Measurements from ENCODE around the gene LLGL1.

LLGL1 gene

GRCh38 chr17:18225121-18225641 lies at the start of gene LLGL1:
LLGL1 (plus strand) TSS chr17:18225635; CDS start chr17:18225683, 48 bp downstream.
- H3K9me3 ChIP-seq (ENCODE audit: control insufficient read depth in 2 of 2, low read length in 2 of 2), result no peaks in the 10 kb centered on the region
- H3K27me3 ChIP-seq (ENCODE audit: control insufficient read depth in 1 of 2, insufficient read depth in 2 of 2, low read length in 2 of 2), result no peaks in the 10 kb centered on the region
- peak within 1 kb of the TSS; percentile 84 for H3K4me3 ChIP-seq (ENCODE audit: low read length in 2 of 2)
- H3K27ac ChIP-seq (ENCODE audit: low read length), result no peak within 1 kb of the TSS
- H3K4me1 ChIP-seq (ENCODE audit: control insufficient read depth, insufficient read depth, low read length), result peaks cover 23% of the 10 kb centered on the region
- H3K36me3 ChIP-seq (ENCODE audit: control insufficient read depth in 2 of 2, insufficient read depth in 2 of 2, low read length in 2 of 2), result no peaks in the 10 kb centered on the region
- H3K9ac ChIP-seq (ENCODE audit: low read length in 2 of 2), result peak within 1 kb of the TSS; percentile 80 to 89

DNA sequence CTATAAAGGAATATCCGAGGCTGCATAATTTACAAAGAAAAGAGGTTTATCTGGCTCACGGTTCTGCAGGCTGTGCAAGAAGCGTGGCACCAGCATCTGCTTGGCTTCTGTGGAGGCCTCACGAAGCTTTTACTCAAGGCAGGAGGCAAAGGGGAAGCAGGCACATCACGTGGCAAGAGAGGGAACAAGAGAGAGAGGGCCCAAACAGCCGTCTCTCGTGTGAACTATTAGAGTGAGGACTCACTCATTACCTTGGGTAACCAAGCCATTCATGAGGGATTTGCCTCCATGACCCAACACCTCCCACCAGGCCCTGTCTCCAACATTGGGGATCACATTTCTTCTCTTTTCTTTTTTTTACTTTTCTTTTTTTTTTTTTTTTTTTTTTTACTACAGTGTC lies 49.3 kb upstream of the LLGL1 start:
- H3K27me3 ChIP-seq (ENCODE audit: control insufficient read depth in 1 of 2, insufficient read depth in 2 of 2, low read length in 2 of 2), result no peaks in the 10 kb centered on the region
- no peak overlapping the region for H3K4me3 ChIP-seq (ENCODE audit: low read length in 2 of 2)
- H3K9me3 ChIP-seq (ENCODE audit: control insufficient read depth in 2 of 2, low read length in 2 of 2), result no peaks in the 10 kb centered on the region
- H3K4me1 ChIP-seq (ENCODE audit: control insufficient read depth, insufficient read depth, low read length), result no peaks in the 10 kb centered on the region
- no peak overlapping the region for H3K9ac ChIP-seq (ENCODE audit: low read length in 2 of 2)
- H3K27ac ChIP-seq (ENCODE audit: low read length), result no peak overlapping the region
- H3K36me3 ChIP-seq (ENCODE audit: control insufficient read depth in 2 of 2, insufficient read depth in 2 of 2, low read length in 2 of 2), result no peaks in the 10 kb centered on the region

GRCh38 chr17:18177133-18177532 lies 48.3 kb upstream of the LLGL1 start:
- Histone ChIP-seq H3K4me3 (ENCODE audit: low read length in 2 of 2) (no peak overlapping the region), H3K27me3 (ENCODE audit: control insufficient read depth in 1 of 2, insufficient read depth in 2 of 2, low read length in 2 of 2) (no peaks in the 10 kb centered on the region), H3K9me3 (ENCODE audit: control insufficient read depth in 2 of 2, low read length in 2 of 2) (no peaks in the 10 kb centered on the region), H3K27ac (ENCODE audit: low read length) (no peak overlapping the region), H3K9ac (ENCODE audit: low read length in 2 of 2) (no peak overlapping the region), H3K4me1 (ENCODE audit: control insufficient read depth, insufficient read depth, low read length) (peaks cover 5% of the 10 kb centered on the region), H3K36me3 (ENCODE audit: control insufficient read depth in 2 of 2, insufficient read depth in 2 of 2, low read length in 2 of 2) (no peaks in the 10 kb centered on the region)

DNA sequence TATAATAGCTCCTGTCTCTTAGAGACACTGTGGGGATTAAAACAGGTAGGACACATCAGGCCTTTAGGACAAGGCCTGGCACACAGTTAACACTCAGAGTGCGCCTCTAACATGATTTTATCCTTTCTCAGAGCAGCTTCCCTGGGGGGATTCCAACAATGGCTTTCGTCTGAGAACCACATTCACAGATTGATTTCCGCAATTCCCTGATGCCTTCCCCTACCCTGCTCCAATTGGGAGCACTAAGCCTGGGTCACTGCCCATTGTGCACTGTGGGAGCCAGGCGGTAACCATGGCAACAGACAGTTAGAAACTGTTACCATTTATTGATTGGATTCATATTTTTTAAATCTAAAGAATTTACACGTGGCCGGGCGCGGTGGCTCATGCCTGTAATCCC lies 47.7 kb upstream of the LLGL1 start:
- Histone ChIP-seq H3K27me3 (ENCODE audit: control insufficient read depth in 1 of 2, insufficient read depth in 2 of 2, low read length in 2 of 2) (no peaks in the 10 kb centered on the region), H3K9ac (ENCODE audit: low read length in 2 of 2) (no peak overlapping the region), H3K4me3 (ENCODE audit: low read length in 2 of 2) (no peak overlapping the region), H3K9me3 (ENCODE audit: control insufficient read depth in 2 of 2, low read length in 2 of 2) (no peaks in the 10 kb centered on the region), H3K36me3 (ENCODE audit: control insufficient read depth in 2 of 2, insufficient read depth in 2 of 2, low read length in 2 of 2) (no peaks in the 10 kb centered on the region), H3K4me1 (ENCODE audit: control insufficient read depth, insufficient read depth, low read length) (peaks cover 9% of the 10 kb centered on the region), H3K27ac (ENCODE audit: low read length) (no peak overlapping the region)

GRCh38 chr17:18179196-18179595 lies 46.2 kb upstream of the LLGL1 start:
- Histone ChIP-seq H3K27me3 (ENCODE audit: control insufficient read depth in 1 of 2, insufficient read depth in 2 of 2, low read length in 2 of 2) (no peaks in the 10 kb centered on the region), H3K27ac (ENCODE audit: low read length) (no peak overlapping the region), H3K9me3 (ENCODE audit: control insufficient read depth in 2 of 2, low read length in 2 of 2) (no peaks in the 10 kb centered on the region), H3K4me1 (ENCODE audit: control insufficient read depth, insufficient read depth, low read length) (peaks cover 12% of the 10 kb centered on the region), H3K36me3 (ENCODE audit: control insufficient read depth in 2 of 2, insufficient read depth in 2 of 2, low read length in 2 of 2) (no peaks in the 10 kb centered on the region), H3K4me3 (ENCODE audit: low read length in 2 of 2) (no peak overlapping the region), H3K9ac (ENCODE audit: low read length in 2 of 2) (peak overlapping the region in 1 of 2 donors; percentile 42)

- Histone ChIP-seq H3K27ac (ENCODE audit: low read length) (no peak overlapping the region), H3K4me3 (ENCODE audit: low read length in 2 of 2) (no peak overlapping the region), H3K36me3 (ENCODE audit: control insufficient read depth in 2 of 2, insufficient read depth in 2 of 2, low read length in 2 of 2) (no peaks in the 10 kb centered on the region), H3K4me1 (ENCODE audit: control insufficient read depth, insufficient read depth, low read length) (peaks cover 15% of the 10 kb centered on the region), H3K9ac (ENCODE audit: low read length in 2 of 2) (peak overlapping the region in 1 of 2 donors; percentile 42), H3K9me3 (ENCODE audit: control insufficient read depth in 2 of 2, low read length in 2 of 2) (no peaks in the 10 kb centered on the region), H3K27me3 (ENCODE audit: control insufficient read depth in 1 of 2, insufficient read depth in 2 of 2, low read length in 2 of 2) (no peaks in the 10 kb centered on the region)
Measured at GRCh38 chr17:18179804-18180203, 45.6 kb upstream of the LLGL1 start.

DNA sequence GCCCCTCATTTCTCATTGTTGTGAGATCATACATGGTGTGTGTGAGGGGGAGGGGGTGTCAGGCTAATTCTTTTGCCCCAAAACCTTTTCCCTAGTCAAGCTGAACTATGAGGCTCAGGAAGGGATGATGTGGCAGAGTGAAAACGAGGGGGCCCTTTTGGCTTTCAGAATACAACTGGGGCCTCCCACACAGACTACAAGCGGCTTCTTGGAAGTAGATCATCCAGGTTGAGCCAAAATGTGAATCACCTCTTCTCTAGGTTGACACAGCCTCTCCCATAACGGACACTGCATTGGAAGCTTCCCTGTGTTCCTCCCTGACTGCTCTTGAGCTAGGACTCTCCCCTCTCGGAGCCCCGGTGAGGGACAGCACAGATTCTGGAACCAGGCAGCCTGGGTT lies 44.1 kb upstream of the LLGL1 start:
- Histone ChIP-seq H3K27ac (ENCODE audit: low read length) (peak overlapping the region; percentile 96), H3K4me3 (ENCODE audit: low read length in 2 of 2) (no peak overlapping the region), H3K36me3 (ENCODE audit: control insufficient read depth in 2 of 2, insufficient read depth in 2 of 2, low read length in 2 of 2) (peaks cover 0 to 2% of the 10 kb centered on the region in 2 donors), H3K9ac (ENCODE audit: low read length in 2 of 2) (no peak overlapping the region), H3K4me1 (ENCODE audit: control insufficient read depth, insufficient read depth, low read length) (peaks cover 28% of the 10 kb centered on the region), H3K9me3 (ENCODE audit: control insufficient read depth in 2 of 2, low read length in 2 of 2) (no peaks in the 10 kb centered on the region), H3K27me3 (ENCODE audit: control insufficient read depth in 1 of 2, insufficient read depth in 2 of 2, low read length in 2 of 2) (no peaks in the 10 kb centered on the region)

GRCh38 chr17:18182110-18182977 lies 43.1 kb upstream of the LLGL1 start:
- peaks cover 37% of the 10 kb centered on the region for H3K4me1 ChIP-seq (ENCODE audit: control insufficient read depth, insufficient read depth, low read length)
- H3K27ac ChIP-seq (ENCODE audit: low read length), result peak overlapping the region; percentile 96
- H3K36me3 ChIP-seq (ENCODE audit: control insufficient read depth in 2 of 2, insufficient read depth in 2 of 2, low read length in 2 of 2), result peaks cover 0 to 3% of the 10 kb centered on the region in 2 donors
- H3K9ac ChIP-seq (ENCODE audit: low read length in 2 of 2), result peak overlapping the region; percentile 76 to 92
- no peaks in the 10 kb centered on the region for H3K27me3 ChIP-seq (ENCODE audit: control insufficient read depth in 1 of 2, insufficient read depth in 2 of 2, low read length in 2 of 2)
- H3K4me3 ChIP-seq (ENCODE audit: low read length in 2 of 2), result peak overlapping the region; percentile 79 to 97
- no peaks in the 10 kb centered on the region for H3K9me3 ChIP-seq (ENCODE audit: control insufficient read depth in 2 of 2, low read length in 2 of 2)

DNA sequence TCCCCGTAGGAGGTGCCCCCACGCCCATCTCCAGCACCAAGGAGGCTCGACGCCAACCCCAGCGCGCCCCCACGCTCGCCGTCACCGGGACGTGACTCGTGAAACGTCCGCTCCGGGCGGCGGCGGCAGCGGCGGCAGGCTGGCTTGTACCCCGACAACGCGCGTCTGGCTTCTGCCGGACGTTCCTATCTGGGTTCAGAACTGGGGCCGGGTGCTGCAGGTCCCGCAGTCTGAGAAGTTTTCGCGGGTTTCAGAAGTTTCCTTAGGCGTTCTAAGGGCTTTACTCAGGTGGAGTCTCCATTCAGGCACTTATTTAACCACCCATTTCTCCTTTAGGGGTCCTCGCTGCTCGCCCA lies 42.5 kb upstream of the LLGL1 start:
- peak overlapping the region; percentile 76 to 92 for H3K9ac ChIP-seq (ENCODE audit: low read length in 2 of 2)
- peak overlapping the region; percentile 96 for H3K27ac ChIP-seq (ENCODE audit: low read length)
- peaks cover 43% of the 10 kb centered on the region for H3K4me1 ChIP-seq (ENCODE audit: control insufficient read depth, insufficient read depth, low read length)

DNA sequence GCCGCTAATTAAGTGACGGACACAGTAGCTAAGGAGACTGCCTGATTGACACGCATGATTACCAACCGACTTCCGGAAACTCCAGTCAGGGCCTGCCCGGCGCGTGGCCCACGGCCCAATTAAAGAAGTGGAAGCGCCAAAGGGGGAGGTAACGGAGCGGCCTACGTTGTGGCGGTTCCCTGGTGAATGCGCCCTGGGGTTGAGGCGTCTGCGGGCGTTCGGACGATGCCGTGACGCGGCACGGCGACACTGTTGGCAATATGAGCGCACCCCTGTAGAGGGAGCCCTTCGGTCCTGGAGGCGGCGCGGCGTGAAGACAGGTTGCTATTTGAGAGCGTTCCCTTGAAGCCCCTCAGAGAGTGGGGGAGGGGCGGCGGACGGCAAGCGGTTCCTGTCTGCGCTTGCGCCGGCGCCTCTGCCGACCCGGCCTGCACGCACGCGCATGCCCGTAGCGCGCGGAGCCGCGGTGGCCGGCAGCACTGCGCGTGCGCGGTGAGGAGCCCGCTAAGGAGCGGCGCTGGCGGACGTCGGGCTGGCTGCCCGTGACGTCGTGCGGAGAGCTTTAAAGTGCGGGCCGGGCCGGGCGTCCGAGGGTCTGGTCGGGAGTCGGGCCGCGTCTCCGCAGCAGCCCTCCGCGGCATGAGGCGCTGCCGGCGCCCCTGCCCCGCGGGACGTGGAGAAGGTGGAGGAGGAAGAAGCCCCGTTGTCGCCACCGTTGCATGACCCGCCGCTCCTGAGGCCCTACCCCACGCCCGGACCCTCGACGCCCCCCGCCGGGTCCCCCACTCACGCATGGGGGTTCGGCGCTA lies 41.9 kb upstream of the LLGL1 start, which contains the start of gene ALKBH5:
Gene ALKBH5 (plus strand): TSS at position 495 of the 809 bp plus-strand sequence. CDS start 416 bp downstream, outside the sequence.
- Histone ChIP-seq H3K4me3 (ENCODE audit: low read length in 2 of 2) (peak within 1 kb of the TSS; percentile 92 to 97), H3K27ac (ENCODE audit: low read length) (peak within 1 kb of the TSS; percentile 96), H3K9me3 (ENCODE audit: control insufficient read depth in 2 of 2, low read length in 2 of 2) (no peaks in the 10 kb centered on the region), H3K4me1 (ENCODE audit: control insufficient read depth, insufficient read depth, low read length) (peaks cover 49% of the 10 kb centered on the region), H3K9ac (ENCODE audit: low read length in 2 of 2) (peak within 1 kb of the TSS; percentile 76 to 92), H3K27me3 (ENCODE audit: control insufficient read depth in 1 of 2, insufficient read depth in 2 of 2, low read length in 2 of 2) (no peaks in the 10 kb centered on the region), H3K36me3 (ENCODE audit: control insufficient read depth in 2 of 2, insufficient read depth in 2 of 2, low read length in 2 of 2) (peaks cover 0 to 5% of the 10 kb centered on the region in 2 donors)

More for the DNA sequence above, 42.5 kb upstream of the LLGL1 start:
- Histone ChIP-seq H3K9me3 (ENCODE audit: control insufficient read depth in 2 of 2, low read length in 2 of 2) (no peaks in the 10 kb centered on the region), H3K27me3 (ENCODE audit: control insufficient read depth in 1 of 2, insufficient read depth in 2 of 2, low read length in 2 of 2) (no peaks in the 10 kb centered on the region), H3K36me3 (ENCODE audit: control insufficient read depth in 2 of 2, insufficient read depth in 2 of 2, low read length in 2 of 2) (peaks cover 0 to 3% of the 10 kb centered on the region in 2 donors), H3K4me3 (ENCODE audit: low read length in 2 of 2) (peak overlapping the region; percentile 79 to 97)

Data from stomach smooth muscle (tissue), 2 donors.